Left renal pelvis (tissue), 4 donors: Measurements from ENCODE around the gene PLXNA2. TPM values are rescaled to one million over a fixed set of nuclear protein-coding genes. Genes with fewer than 3 reads are reported as not detected.

Source experiments
- DNase-seq, 4 donors: peaks; one replicate each; pipeline ENCODE4 v3.0.0-alpha.2; 2013; ENCODE audit warnings: low read depth in 4 of 4, low spot score in 3 of 4
- polyA plus RNA-seq, 4 donors: library from polyadenylated mRNA; unstranded; fragments of 120-200 nt; gene quantifications; one replicate each; pipeline ENCODE4 v1.2.1, GENCODE V29; 2013; ENCODE audit not compliant: insufficient read length in 4 of 4

The PLXNA2 gene
- polyA plus RNA-seq, 4 donors: 6.4 to 18.4 (median 13.7) TPM

GRCh38 chr1:208225954-208226937 lies 17.9 kb downstream of the PLXNA2 start:
- DNase-seq: no peak

GRCh38 chr1:208224192-208224713 lies 19.9 kb downstream of the PLXNA2 start:
- DNase-seq: no peak

DNA sequence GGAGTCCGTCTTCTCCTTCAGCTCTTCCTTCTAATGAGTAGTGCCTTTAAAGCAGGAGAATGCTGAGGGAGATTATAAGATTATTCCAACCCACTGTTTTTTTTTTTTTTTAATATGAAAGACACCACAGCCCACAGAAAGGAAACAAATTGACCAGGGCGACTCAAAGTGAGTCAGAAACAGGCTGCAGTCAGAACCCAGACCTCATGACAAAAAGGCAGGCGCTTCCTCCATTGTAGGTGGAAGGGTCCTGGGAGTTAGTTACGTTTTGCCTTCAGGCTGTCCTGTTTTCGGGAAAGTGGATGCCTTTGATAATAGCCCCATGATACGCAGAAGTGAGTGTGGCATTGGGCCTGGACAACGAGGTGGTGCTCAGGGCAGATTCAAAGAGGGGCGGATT lies 21.0 kb downstream of the PLXNA2 start:
- DNase-seq: no peak

- DNase-seq: no peak
Measured at GRCh38 chr1:208222376-208223126, 21.6 kb downstream of the PLXNA2 start.

DNA sequence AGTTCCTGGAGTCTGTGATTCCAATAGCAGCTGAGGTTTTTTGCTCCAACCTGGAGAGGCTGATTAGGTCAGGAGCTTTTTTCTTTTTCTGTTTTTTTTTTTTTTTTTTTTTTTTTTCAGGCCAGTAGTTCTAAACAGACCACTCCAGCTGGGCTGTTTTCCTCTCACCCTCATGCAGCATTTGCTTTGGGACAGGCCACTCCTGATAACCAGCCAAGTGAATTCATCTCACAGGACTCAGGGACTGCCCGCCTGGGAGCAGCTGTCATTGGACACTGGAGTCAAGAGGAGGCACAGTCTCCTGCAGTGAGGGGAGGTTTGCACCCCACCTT lies 22.9 kb downstream of the PLXNA2 start:
- DNase-seq: no peak

GRCh38 chr1:208219659-208220282 lies 24.4 kb downstream of the PLXNA2 start:
- no peak for DNase-seq

GRCh38 chr1:208219098-208219658 lies 25.0 kb downstream of the PLXNA2 start:
- no peak for DNase-seq

DNA sequence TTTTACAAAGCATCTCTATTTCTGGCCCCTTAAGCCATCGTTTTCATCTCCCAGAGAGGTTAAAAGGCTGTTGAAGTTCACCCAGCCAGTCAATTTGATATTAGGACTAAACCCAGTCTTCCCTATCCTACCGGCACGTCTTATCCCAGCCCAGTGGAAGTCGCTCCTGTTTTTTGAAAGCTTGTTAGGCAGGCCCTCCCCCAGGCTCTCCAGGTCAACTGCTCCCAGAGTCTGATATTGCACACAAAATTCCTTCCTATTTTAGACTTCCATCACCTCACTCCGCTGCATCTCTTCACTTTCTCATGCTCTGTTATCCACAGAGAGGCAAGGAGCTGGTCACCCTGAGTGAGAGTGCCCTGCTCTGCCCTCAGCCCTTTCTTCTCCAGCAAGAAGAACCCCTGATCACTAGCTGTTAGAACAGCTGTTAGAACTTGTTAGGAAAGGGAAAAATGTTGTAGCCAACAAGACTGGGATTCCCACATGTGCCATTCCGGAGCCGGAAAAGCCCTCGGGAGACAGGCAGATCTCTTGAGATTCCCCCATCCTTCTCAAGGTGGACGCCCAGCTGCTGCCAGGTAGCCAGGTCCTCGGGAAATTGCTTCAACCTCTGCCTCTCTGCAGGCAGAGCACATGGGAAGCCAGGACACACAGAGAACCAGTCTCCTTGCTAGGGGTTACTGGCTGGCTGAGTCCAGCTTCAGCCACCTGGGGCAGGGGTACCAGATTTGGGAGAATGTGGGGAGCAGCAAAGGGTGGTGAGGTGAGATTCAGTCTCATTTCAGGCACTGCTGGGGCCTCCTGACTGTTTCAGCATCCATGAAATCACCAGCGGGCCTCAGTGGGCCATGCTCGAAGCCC lies 25.7 kb downstream of the PLXNA2 start:
- DNase-seq: no peak

GRCh38 chr1:208217781-208218180 lies 26.4 kb downstream of the PLXNA2 start:
- no peak for DNase-seq

- DNase-seq: no peak
Measured at GRCh38 chr1:208216806-208217205, 27.4 kb downstream of the PLXNA2 start.

- DNase-seq: no peak
Measured at GRCh38 chr1:208216062-208216461, 28.1 kb downstream of the PLXNA2 start.

DNA sequence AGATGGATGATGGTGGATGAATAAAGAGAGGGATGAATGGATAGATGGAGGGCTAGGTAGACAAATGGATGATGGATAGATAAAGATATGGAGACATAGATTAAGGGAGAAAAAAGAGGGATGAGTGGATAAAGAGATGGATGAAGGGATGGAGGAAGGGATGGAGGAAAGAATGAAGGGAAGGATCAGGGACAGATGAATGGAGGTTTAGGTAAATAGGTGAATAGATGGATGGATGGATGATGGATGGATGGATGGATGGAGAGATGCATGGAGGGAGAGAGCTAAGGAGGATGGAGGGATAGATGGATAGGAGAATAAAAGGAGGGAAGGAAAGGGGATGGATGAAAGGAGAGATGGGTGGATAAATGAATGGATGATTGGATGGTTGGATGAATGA lies 28.8 kb downstream of the PLXNA2 start:
- no peak for DNase-seq

DNA sequence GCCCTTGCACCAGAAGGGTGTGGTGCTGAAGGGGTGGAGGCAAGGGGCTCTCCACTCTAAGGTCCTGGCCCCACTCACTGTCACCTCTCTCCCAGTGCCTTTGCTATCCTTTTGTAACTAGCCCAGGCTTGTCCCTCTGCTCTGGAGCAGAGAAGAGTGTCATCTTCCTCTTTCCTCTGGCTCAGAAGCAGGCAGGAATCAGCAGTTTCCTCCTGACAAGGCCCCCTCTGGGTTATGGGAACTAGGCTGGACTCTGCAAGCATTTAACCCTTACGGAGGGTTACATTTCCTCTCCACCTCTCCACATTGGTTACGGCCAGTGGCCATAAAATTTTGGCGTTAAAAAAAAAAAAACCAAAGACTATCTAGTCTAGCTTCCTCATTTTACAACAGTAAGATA lies 30.4 kb downstream of the PLXNA2 start:
- DNase-seq: no peak

DNA sequence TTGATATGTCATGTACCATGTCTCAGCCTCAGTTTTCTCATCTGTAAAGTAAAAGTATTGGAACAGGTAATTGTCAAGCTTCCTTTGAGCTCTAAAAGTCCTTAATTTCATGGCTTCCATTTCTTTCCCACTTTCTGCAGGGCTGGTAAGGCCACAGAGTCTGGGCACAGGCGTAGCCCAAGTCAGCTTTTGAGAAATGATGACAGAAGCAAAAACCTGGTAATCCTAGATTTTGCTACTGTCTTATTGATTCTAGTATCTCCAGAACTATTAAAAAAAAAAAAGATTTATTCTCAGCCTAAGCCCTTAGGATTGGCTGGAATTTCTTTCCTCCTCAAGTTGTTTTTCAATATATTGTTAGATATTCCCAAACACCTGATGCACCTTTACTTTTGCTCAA lies 31.3 kb downstream of the PLXNA2 start:
- DNase-seq: no peak

GRCh38 chr1:208211921-208212843 lies 32.0 kb downstream of the PLXNA2 start:
- no peak for DNase-seq

- no peak for DNase-seq
Measured at GRCh38 chr1:208209896-208210589, 34.1 kb downstream of the PLXNA2 start.

GRCh38 chr1:208209286-208209685 lies 34.9 kb downstream of the PLXNA2 start:
- no peak for DNase-seq

DNA sequence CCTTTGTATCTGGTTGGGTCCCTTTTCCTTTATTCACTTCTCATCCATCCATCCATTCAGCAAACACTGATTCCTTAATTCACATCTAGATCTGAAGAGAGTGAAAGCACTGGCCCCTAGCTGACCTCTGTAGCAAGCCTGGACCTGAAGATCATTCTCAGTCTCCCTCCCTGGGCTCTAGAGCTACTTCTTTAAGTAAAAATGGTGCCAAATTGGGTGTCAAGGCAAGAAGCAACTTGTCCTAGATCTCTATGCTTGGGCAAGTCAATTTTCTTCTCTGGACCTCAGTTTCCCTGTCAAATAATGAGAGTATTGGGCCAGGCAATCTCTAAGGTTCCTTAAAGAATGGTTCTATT lies 36.1 kb downstream of the PLXNA2 start:
- DNase-seq: no peak
